GM21528 (cell line): ENCODE data around the gene B4GALT5.
A peak's percentile ranks its signal among the peaks of the same experiment; 100 is the strongest.

ENCODE experiments used
- ATAC-seq: cut with Tn5 transposase; IDR thresholded peaks from one replicate; pipeline ENCODE4 v1.9.1; 2021; ENCODE audit warnings: mild to moderate bottlenecking, moderate library complexity; ENCODE audit not compliant: unreplicated experiment, low FRiP score

Gene B4GALT5

DNA sequence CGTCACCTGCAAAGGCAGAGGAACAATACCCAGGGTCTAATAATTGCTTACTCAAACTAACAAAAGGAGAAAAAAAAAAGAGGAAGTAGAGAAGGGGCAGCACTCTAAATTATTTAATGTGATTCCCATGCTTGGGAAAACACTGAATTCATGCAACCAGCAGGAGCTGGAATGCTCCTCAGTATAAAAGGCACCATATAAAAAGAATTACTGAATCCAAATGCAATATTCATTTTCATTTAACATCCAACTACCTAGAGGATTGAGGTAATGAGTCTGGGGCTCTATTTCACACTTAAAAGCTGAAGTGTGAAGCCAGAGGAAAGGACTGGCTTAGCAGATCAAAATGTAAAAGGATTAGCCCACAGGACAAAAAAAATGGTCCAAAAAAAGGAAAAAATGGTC lies 8.7 kb downstream of the B4GALT5 start:
- ATAC-seq, result no peak

DNA sequence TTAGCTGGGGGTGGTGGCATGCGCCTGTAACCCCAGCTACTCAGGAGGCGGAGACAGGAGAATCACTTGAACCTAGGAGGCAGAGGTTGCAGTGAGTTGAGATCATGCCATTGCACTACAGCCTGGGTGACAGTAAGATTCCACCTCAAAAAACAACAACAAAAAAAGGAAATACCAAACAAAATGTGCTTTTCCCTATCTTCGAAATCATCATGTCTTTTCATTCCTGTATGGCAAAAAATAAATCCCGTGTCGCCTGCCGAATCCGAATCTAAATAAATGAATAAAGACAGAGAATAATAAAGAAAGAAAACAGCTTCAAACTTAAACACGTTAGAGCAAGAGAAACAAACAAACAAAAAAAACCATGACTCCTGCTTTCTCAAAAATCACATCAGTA lies 11.8 kb downstream of the B4GALT5 start:
- no peak for ATAC-seq

DNA sequence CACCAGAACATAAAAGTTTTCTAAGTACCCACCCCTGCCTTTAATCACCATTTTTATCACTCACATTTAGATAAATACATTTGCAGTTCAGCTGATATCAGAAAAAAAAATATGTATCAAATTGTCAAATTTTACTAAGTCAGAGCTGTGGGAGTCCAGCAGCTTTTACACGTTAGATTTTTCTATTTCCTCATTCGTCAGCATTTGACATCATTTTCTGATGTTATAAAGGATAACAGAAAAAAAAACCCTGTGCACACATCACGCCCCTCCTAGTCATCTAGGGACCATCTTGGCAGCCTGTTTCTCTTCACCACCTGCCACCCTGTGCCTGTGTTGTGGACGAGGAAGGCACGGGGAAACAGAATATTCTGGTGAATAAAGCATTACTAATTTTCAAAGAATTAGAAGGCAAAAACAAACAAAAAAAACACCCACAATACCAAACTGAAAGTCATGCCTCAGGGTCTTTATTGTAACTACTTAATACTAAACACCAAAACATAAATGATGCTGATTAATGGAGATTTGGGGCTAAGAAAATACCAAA lies 12.4 kb downstream of the B4GALT5 start:
- no peak for ATAC-seq

DNA sequence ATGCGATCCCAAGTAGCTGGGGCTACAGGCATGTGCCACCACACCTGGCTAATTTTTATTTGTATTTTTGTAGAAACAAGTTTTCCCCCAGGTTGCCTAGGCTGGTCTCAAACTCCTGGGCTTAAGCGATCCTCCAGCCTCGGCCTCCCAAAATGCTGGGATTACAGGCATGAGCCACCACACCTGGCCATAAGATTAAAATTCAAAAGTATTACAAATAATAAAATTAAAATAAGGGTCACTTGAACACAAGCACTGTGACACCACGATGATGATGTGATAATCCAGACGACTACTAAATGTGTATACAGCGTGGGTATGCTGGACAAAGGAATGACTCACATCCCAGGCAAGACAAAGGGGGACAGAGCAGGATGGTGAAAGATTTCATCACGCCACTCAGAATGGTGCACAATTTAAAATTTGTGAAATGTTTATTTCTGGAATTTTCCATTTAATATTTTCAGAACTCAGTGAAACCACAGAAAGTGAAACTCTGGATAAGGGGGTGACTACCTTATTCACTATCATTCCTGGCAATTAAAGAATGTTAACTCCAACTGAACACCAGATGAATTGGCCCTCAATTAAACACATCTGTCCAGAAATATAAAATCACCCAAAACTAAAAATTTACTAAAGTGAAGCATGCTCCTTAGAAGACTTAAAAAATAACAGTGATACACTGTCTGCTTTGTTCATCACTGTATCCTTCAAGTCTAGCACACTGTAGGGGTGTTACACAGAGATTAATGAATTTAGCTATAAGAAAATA lies 13.1 kb downstream of the B4GALT5 start:
- ATAC-seq, result no peak

DNA sequence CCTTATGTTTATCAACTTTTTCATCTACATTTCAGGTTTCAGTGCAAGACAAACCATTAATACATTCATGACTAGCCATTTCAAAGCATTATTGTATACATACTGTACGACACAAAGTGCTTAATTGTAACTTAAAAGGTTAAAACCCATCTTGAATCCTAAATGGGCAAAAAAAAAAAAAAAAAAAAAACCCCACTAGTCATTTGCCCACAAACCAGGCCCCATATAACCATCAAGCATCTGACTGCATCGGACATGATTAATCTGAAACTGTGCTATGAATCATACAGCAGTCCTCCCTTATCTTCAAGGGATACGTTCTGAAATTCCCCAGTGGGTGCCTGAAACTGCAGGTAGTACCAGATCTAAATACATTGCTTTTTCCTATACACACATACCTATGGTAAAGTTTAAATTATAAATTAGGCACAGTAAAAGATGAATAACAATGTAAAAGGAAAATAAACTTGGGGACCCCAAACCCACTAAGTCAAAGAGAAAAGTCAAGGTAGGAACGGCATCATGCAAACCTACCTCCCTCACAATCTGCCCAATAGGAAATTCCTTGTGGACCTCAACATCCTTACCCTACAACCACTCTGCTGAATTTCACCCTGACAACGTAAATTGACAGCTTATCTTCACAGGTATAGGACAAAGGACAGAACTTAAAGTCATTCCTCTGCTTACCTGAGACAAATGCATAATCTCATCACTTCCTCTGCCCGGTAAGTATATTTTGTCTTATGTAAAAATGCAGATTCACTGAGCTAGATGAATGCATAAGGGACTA lies 14.3 kb downstream of the B4GALT5 start:
- peak; percentile 58 for ATAC-seq

DNA sequence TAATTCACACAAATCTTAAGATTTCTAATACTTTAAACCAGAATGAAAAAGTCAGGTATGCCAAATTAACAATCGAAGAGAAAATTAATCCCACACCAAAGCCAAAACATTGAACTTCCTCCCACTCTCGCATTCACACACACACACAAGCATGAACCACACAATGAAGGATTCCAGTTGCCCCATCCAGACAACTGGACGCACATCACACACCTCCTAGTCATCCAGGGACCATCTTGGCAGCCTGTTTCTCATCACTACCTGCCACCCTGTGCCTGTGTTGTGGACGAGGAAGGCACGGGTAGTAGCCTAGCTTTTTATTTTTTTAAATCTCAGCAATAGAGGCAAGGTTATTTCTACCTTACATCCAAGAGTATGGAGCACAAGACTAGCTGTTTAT lies 15.2 kb downstream of the B4GALT5 start:
- no peak for ATAC-seq

DNA sequence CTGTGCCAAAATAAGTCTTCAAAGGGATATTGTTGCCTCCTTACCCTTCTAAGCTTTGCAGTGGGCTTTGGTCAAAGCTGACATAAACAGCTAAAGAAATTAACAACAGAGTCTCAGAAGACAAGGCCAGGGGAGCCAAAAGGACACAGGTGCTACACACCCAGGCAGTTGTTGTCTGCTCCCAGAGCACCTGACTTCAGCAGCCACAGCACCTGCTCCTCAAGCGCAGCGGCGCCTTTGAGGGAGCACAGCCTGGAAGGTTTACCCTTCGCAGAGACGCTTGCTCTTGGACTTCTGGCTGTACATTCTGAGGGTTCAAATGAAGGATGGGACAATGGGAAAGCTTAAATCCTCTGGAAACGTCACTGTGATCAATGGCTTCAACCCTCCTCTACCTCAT lies 16.6 kb downstream of the B4GALT5 start:
- ATAC-seq, result no peak

DNA sequence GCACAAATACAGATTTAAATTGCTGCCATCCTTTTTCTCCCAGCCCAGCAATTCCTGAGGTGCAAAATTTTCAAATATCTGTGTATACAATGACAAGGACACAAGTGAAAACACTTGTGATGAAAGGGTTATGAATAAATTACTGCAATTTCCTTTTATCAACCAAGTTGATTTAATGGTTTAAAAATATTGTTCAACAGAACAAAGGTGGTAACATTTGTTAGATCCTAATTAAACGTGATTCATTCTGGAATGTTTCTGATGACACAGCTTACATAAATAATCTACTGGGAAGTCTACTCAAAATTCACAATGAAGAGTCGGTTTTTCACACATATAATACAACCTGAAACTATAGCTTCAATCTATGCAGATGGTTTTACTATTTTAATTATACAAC lies 17.1 kb downstream of the B4GALT5 start:
- ATAC-seq, result no peak

DNA sequence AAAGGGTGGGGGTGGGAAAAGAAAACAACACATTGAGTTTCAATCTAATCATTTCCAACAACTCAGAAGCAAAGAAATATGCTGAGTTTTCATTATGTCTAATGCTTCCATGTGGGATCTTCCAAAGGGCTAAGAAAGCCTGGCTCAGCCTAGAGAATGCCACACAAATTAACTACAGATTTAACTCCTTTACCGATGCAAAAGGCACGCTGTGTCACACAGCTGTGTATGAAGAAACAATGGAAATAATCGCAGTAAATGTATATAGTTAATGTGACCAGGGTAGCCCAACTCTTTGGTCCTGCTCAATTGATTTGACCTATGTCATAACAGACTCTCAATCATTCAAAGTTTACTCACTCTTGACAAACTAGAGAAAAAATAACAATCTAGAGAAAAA lies 17.8 kb downstream of the B4GALT5 start:
- no peak for ATAC-seq

DNA sequence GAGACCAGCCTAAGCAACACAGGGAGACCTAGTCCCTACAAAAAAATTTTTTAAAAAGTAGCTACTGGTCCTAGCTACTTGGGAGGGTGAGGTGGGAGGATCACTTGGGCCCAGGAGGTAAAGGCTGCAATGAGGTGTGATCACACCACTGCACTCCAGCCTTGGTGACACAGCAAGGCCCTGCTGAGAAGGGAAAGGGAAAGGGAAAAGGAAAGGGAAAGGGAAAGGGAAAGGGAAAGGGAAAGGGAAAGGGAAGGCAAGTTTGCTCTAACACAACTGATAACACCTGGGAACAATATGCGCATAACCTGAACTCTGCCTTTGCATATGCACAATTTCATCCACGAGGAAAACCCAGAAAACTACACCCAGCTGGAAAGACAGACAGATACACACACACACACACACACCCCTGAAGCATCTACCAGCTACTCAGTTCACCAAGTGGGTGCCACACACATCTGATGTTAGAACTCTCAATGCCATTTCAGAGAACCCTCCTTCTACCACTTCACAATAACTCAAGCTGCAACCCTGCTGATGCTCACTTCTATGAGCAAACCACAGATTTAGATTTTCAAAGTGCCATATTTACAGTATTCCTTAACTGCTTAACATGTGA lies 19.1 kb downstream of the B4GALT5 start:
- no peak for ATAC-seq

DNA sequence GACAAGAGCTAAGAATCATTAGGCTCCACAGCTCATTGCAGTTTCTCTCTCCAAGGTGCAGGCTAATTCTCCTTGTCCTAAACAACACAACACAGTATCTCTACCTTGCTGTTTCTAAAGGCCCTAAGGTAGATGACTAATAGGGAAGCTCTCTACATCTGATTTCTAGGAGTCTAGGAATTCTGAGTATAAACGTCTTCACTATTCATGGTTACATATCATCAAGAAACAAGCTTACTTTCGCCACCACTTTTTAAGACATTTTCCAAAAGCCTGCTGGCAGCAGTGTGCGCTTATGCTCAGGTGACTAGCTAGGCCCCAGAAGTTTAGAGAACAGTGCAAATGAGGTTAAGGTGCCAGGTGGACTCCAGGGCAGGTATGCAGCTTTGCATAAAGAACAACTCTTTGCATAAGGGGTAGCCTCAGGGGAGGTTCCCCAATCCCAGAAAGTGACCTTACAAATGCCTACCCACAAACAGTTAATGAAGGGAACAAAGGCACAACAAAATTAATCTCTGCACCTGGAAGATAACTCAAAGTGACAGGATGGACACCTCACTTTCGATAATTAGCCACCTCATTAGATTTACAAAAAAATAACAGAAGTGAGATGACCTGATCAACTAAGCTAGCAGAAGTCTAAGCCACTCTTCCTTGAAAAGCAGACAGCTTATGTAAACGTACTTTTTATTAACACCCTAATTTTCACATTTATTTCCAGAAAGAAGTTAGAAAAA lies 20.1 kb downstream of the B4GALT5 start:
- no peak for ATAC-seq

DNA sequence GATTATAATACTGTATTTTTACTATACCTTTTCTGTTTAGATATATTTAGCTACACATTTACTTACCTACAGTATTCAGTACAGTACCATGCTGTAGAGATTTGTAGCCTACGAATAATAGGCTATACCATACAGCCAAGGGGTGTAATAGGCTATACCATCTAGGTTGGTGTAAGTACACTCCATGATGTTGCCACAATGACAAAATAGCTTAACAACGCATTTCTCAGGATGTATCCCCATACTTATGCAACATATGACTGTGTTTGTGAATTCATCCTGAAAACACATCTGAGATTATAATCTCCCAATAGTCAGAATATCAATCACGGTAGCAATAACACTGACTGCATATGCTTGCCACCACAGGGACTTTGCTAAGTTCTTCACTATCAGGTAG lies 20.7 kb downstream of the B4GALT5 start:
- ATAC-seq, result no peak

DNA sequence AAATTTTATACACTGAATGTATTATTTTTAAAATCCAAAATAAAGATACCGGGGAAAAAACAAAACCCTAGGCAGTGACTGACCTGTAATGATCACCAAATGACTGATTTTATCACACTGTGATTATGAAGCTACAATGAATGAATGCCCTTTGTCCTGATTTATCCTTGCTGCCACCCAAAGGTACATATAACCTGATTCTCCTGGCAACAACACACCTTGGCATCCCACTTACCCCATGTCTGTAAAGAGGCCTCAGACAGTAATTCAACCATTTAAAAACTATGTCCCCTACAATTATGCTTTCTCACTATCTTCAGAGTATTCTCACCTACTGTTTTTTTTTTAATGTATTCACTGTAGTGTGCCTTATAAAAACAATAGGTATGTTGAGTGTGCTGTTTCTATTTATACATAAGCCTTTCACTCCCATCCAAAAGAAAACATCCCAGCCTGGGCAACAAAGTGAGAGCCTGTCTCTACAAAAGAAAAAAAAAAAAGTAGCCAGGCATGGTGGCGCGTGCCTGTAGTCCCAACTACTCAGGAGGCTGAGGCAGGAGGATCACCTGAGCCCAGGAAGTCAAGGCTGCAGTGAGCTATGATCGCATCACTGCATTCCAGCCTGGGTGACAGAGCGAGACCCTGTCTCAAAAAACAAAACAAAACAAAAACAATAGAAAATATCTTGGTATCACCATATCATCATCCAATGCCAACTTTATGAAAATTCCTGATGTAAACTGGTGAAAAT lies 21.7 kb downstream of the B4GALT5 start:
- no peak for ATAC-seq

DNA sequence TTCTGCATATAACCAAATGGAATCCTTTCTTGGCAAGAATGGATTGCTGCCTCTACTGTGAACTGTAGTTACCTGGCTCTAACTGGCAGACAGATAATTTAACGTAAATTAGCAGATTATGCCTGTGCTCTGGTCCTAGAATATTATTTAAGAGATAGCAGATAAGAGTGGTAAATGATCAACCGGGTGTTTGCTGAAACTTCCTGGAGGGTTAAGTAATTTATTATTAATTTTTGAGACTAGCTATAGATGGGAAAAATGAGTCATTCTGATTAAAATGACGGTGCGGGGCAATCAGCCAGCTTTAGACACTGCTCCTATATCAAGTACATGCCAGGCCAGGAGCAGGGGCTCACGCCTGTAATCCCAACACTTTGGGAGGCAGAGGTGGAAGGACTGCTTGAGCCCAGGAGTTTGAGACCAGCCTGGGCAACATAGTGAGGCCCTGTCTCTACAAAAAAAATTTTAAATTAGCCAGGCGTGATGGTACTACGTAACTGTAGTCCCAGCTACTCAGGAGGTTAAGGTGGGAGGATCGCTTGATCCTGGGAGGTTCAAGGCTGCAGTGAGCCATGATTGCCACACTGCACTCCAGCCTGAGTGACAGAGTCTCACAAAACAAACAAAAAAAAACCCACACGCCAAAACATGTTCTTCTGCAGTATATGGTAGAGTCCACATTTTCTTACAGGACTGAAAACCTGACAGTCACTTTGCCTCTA lies 22.6 kb downstream of the B4GALT5 start:
- no peak for ATAC-seq

DNA sequence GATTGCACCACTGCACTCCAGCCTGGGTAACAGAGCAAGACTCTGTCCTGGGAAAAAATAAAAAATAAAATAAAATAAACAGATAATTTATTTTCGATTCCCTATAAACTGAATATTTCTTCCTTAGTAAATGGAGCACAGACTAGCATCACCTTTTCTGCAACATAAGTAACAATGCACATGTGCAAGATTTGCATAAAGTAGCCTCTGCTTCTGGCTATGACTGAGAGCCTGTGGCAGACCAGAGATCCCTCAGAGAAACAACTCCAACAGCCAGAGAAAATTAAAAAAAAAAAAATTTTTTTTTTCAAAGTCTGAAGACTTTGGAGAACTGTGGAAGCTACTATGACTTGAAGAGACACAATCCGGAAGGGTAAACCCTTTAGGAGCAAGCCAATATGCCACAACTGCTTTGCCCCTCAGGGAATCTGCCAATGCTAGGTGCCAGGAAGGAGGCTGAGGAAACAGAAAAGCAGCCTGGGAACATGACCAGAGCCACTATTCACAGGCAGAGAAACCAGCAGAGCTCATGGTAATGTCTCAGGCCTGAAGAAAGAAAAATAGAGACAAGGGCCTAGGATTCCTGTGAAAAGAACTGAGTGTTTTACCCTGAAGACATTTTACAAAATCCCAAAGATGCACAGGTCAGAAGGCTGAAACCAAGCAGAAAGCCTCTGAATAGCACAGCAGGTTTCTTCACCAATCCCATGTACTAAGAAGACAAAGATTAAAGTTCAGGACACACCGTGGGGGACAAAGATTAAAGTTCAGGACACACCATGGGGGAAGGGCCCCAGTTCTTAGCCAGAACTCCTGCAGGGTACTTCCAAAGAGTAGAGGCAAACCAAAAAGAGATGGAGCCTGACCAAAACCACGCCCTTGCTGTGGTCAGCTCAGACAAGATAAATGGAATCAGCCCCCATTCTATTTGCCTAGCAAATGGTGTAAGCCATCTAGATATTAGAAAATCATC lies 25.8 kb downstream of the B4GALT5 start:
- no peak for ATAC-seq

DNA sequence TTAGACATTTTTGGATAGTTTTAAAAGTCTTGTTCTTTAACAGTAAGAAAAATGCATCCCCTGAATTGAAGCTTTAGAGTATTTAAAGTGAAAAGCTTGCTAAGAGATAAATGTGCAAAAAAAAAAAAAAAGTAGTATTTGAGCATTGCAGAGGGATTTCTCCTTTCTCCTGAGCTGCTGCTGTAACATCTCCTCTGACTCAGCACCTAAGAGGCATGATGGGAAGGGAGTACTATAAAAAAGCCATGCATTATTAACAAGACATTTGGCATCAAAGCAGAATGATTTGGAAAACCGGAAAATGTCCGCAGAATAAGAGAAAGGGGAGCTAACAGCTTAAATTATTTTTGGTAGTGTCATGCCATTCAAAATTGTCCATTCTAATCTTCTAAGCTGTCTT lies 27.9 kb downstream of the B4GALT5 start:
- no peak for ATAC-seq

DNA sequence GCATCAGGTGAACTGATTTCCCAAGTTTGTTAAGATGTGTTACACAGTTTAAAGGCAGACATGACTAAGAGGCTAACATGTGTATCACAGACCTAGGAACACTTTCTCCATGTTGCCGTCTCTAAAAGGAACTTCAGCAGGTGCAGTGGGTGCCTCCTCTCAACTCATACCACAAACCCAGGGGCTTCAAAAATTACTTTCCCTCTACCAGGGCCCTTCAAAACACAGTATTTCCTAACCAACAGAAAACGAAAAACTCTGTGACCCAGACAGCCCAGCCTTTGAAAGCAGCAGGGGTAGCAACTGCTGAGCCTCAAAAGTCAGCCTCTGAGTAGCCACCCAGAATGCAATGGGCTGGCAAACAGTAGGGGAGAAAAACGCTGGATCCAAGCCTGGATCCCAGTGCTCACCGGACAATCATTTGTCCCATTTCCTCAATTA lies 28.5 kb downstream of the B4GALT5 start:
- no peak for ATAC-seq
